ENCODE data around the gene CREM.

Gene CREM

DNA sequence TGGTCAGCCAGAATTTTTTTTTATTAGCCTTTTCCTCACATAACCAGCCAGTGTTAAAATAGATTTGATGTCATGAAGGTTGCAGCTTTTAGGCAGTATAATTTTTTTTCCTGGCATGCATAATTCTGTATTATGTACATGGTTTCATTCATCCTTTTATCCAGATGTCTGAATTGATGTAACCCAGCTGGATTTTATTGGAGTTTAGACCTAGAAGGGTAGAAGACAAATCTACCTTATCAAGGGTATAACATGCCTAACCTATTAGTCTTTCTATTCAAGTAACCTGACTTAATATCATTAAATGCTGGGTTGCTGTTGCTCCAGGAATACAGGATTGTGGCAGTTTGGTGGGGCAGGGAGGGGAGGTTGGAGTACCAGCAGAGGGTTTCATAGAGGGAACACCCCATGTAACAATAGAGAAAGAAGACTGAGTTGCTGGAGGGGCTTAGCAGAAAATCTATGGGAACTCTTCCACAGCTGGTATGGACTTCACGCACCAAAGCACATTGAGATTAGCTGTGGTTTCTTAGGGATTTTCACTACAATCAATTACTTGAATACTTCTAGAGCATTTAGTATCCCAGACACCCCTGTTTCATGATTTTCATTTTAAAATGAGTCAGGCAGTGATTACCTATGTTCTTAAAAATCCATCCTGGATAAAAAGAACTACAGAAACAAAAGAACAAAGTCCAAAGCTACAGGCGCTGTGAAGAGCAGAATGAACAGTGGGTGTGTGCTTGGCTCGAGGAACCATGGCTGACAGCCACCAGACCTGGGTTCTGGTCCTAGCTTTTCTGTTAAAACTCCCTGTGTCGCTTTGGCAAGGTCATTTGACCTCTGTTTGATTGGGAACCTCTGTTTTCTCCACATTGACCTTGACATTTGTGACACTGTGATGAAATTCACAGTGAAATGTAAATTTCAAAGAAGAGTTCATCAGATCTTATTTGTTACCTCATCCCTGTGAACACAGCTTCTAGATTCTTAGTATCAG lies 93.5 kb downstream of the CREM start:
- no peak for DNase-seq (ENCODE audit: low spot score)

- no peak for DNase-seq (ENCODE audit: low spot score)
These were observed 96.4 kb downstream of the CREM start for GRCh38 chr10:35223016-35223415.

DNA sequence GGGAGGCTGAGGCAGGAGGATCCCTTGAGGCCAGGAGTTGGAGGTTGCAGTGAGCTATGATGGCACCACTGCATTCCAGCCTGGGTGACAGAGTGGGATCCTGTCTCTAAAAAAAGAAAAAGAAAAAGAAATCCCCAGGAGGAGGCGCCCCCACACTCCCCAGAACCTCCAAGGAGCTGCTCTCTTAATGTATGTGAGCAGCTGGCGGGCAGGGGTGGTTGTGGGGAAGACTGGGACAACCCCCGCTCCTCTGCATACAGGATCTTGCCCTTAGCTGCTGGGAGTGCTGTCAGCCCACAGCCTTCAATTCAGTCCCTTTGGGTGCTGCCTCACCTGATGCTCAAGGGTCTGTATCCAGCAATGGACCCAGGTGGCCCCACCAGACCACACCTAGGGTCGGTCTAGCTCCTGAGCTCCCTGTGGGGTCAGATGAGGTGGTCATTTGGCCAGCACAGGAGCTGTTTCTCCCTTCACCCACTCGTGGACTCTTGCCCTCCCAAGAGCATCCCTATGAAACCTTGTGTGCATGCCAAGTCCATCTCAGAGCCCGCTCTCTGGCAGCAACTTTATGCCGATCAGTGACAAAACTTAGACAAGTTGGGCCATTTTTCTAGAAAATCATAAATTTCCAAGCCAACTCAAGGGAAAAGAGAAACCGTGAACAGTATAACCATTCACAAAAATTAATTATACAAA lies 97.5 kb downstream of the CREM start:
- DNase-seq (ENCODE audit: low spot score): no peak

GRCh38 chr10:35225204-35225603 lies 98.6 kb downstream of the CREM start:
- DNase-seq (ENCODE audit: low spot score): no peak

DNA sequence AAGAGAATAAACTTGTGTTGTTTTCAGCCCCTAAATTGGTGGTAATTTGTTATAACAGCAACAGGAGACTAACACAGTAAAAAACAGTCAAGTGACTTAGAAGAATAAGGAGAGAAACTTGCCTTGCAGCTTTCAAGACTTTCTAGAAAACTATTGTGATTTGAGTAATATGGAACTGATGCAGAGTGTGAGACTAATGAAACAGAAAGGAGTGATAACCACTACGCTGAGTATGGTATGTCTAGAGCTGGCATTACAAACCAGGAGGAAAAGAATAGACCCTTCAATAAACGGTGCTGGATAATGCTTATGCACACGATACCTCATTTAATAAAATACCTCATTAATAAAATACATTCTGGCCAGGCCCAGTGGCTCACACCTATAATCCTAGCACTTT lies 99.9 kb downstream of the CREM start:
- DNase-seq (ENCODE audit: low spot score): no peak

DNA sequence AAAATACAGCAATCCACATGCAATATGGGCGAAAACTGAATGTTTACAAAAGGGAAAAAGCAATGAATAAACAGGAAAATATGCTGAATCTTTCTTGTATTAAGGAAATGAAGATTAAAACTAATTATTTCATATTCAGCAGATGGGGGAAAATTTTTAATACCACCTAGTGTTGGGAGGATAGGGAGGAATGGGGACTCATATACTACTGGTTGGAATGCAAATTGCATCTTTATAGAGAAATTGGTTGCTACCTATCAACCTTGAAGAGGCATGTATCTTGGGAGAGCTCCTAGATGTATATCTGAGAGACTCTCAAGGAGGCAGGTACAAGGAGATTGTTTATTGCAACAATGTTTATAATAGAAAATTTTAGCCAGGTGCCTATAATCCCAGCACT lies 101.4 kb downstream of the CREM start:
- no peak for DNase-seq (ENCODE audit: low spot score)

DNA sequence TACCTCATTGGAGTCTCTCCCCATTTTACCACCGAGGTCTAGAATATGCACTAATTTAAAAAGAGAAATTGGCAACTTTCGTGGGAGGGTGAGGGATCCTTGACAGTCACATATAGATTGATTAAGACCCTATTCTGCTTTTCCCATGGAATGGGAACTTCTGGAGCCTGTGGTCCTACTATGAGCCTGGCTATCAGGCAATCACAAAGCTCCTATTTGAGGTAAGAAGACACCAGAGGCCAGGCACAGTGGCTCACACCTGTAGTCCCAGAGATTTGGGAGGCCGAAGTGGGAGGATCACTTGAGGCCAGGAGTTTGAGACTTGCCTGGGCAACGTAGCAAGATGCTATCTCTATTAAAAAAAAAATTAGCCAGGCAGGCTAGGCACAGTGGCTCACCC lies 105.0 kb downstream of the CREM start:
- no peak for DNase-seq (ENCODE audit: low spot score)

- peak; percentile 20 for DNase-seq (ENCODE audit: low spot score)
These were observed 105.9 kb downstream of the CREM start for GRCh38 chr10:35232527-35232926.

DNA sequence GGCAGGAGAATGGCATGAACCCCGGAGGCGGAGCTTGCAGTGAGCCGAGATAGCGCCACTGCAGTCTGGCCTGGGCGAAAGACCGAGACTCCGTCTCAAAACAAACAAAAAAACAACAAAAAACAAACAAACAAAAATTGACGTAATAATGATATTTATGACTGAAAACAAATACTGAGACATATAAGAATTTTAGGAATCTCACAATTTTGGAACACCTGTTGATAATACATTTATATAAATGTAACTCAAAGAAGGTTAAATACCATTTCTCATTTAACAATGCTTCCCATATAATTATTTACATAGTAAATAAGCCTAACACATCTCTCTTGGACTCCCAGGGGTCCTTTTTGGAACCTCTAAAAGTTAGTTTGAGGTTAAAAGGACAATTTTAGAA lies 107.4 kb downstream of the CREM start:
- no peak for DNase-seq (ENCODE audit: low spot score)

GRCh38 chr10:35236739-35237138 lies 110.1 kb downstream of the CREM start:
- DNase-seq (ENCODE audit: low spot score): peak; percentile 14

GRCh38 chr10:35237766-35238512 lies 111.3 kb downstream of the CREM start:
- DNase-seq (ENCODE audit: low spot score): no peak

DNA sequence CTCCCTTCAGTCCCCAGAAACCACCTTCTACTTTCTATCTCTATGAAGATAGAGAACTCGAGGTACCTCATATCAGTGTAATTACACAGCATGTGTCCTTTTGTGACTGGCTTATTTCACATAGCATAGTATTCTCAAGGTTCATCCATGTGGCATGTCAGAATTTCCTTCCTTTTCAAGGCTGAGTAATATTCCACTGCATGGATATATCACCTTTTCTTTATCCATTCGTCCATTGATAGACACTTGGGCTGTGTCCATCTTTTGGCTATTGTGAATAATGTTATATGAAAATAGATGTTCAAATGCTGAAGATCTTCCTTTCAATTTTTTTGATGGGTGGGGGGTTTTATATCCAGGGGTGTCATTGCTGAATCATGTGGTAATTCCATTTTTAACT lies 117.9 kb downstream of the CREM start:
- DNase-seq (ENCODE audit: low spot score): no peak

GRCh38 chr10:35246770-35247343 lies 120.2 kb downstream of the CREM start:
- no peak for DNase-seq (ENCODE audit: low spot score)

- no peak for DNase-seq (ENCODE audit: low spot score)
These were observed 124.9 kb downstream of the CREM start for GRCh38 chr10:35251373-35252100.

DNA sequence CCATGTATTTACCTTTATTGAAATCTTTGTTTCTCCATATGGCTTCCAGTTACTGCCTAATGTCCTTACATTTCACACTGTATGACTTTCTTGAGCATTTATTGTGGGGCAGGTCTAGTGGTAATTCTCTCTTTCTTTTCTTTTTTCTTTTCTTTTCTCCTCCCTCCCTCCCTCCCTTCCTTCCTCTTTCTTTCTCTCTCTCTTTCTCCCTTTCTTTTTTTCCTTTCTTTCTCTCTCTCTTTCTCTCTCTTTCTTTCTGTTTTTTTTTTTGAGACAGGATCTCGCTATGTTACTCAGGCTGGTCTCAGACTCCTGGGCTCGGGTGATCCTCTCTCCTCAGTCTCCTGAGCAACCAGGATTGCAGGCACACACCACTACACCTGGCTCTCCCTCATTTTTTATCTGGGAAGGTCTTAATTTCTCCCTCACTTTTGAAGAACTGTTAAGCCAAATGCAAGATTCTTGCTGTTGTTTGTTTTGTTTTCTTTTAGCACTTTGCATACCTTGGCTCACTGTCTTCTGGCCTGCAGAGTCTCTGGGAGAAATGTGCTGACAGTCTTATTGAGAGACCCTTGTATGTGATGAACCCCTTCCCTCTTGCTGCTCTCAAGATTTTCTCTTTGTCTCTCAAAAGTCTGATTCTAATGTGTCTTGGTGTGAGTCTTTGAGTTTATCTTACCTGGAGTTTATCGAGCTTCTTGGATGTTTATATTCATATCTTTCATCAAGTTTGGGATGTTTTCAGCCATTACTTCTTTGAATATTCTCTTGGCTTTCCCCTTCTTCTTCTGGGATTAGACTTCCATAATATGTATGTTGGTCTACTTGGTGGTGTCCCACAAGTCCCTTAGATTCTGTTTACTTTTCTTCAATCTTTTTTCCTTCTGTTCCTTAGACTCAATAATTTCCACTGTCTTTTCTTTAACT lies 130.7 kb downstream of the CREM start:
- no peak for DNase-seq (ENCODE audit: low spot score)

- no peak for DNase-seq (ENCODE audit: low spot score)
These were observed 133.2 kb downstream of the CREM start for GRCh38 chr10:35259769-35260397.

DNA sequence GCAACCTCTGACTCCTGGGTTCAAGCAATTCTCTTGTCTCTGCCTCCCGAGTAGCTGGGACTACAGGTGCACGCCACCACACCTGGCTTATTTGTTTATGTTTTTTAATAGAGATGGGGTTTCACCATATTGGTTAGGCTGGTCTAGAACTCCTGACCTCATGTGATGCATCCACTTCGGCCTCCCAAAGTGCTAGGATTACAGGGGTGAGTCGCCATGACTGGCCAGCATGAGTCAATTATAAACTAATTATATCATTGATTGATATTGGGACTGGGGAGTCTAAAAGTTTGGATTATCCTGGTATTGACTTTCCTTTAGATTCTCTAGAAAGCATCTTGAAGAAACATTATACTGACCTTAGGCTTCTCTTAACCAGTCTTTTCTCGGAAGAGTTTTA lies 135.8 kb downstream of the CREM start:
- DNase-seq (ENCODE audit: low spot score): no peak

All from cerebellar cortex (tissue), 1 donor.